HS-5 (cell line): ENCODE measurements around the gene CWC15.
"Not testable (repeated sequence)": the region's sequence is repeated elsewhere in the genome, so short reads cannot be mapped to it uniquely, and the experiment has no call there.

ENCODE experiments used
- DNase-seq: peaks from one replicate; pipeline ENCODE4 v3.0.0-alpha.2; 2012; ENCODE audit warnings: low read depth

CWC15 gene

GRCh38 chr11:94913718-94914394 is 59.5 kb downstream of the CWC15 start:
- not testable (repeated sequence) for DNase-seq

- DNase-seq = no peak
Observed at GRCh38 chr11:94912806-94913205, 60.5 kb downstream of the CWC15 start.
